Stimulated activated CD4-positive, alpha-beta T cell treated with anti-CD3 and anti-CD28 coated beads, Interleukin-15, amount 100 ng/mL, for 48 hours (primary cell): Measurements from ENCODE around the gene AFAP1L2.

Experiments
- DNase-seq, 2 donors: peaks; one replicate each; pipeline ENCODE4 v3.0.0-alpha.2; 2020; ENCODE audit warnings: low read depth in 2 of 2

Gene AFAP1L2

DNA sequence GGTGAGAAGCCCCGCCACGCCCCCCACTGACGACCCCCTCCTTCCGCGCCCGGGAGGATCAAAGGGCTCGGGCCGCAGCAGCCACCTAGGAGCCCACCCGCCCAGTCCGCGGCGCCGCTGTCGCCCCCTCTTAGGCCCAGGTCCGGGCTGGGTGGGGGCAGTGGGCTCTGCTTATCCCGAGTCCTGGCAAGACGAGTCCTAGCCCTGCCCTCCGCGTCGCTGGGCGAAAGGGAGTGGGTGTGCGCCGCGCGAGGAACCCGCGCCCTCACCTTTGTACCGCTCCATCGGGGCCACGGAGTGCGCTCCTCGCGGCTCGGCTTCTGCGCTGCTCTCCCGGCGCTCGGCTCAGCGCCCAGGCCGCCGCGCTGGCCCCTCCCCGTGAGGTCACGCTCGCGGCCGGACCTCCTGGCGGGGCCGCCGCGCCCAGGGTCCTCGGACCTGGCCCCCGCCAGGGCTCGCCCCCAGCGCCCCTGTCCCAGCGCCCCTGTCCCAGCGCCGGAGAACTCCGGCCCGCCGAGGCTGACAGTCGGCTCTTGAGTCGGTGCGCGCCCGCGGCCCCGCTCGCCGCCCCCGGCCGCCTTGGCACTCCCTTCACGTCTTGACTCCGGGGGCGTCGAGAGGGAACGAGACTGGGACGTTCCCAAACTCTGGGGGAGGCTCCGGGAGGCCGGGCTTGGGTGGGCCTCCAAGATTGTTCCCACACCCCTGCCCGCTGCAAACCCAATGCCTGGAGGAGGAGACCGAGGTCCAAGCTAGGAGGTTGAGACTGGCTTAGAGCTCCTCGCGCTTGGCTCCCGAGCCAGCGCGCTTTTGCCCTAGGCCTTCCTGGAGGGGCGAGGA is at the start of gene AFAP1L2:
AFAP1L2 (minus strand) TSS at position 332 of the 840 bp plus-strand sequence; CDS start at position 285, 47 bp downstream.
- DNase-seq: no peak

GRCh38 chr10:114453576-114453975 is 49.3 kb upstream of the AFAP1L2 start:
- DNase-seq: no peak

DNA sequence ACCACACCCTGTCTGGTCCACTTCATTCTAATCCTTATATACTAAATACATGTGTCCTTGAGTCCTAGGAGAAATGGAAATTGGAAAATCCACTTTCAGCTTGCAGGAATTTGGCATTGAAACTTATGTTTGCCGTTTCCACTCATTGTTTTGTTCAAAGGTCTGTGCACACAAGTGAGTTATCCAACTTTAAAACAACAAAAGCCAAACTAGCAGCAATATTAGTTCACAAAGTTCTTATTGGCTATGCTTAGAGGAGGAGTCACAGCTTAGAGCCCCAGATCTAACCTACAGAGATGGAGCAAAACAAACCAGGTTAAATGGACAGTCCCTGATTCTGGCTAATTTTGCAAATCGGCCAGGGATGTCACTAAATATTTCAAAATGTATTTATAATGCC is 44.6 kb upstream of the AFAP1L2 start:
- no peak for DNase-seq

DNA sequence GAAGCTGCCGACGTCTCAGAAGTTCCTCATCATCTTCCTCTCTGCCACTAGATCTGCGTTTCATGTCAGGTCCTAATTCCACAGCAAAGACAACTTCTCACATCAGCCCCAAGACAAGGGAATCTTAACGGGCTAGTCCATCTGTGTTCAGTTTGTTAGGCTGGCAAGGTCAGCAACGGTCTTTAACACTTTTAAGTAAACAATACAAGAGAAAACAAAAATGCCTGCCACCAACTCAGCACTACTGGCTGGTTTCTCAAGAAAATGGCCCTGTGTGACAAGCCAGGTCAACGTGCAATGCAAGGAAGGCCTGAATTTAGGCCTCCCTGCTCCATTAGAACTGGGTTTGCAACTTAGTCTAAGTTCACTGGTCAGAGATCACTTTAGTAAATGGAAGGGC is 41.0 kb upstream of the AFAP1L2 start:
- no peak for DNase-seq

- DNase-seq: no peak
Measured at GRCh38 chr10:114444819-114445218, 40.5 kb upstream of the AFAP1L2 start.

- DNase-seq: no peak
Measured at GRCh38 chr10:114442091-114442630, 37.9 kb upstream of the AFAP1L2 start.

GRCh38 chr10:114441107-114441506 is 36.8 kb upstream of the AFAP1L2 start:
- DNase-seq: no peak

GRCh38 chr10:114437473-114438292 is 33.4 kb upstream of the AFAP1L2 start:
- DNase-seq: no peak

GRCh38 chr10:114436941-114437340 is 32.6 kb upstream of the AFAP1L2 start:
- DNase-seq: no peak

GRCh38 chr10:114432566-114433093 is 28.3 kb upstream of the AFAP1L2 start:
- DNase-seq: no peak

DNA sequence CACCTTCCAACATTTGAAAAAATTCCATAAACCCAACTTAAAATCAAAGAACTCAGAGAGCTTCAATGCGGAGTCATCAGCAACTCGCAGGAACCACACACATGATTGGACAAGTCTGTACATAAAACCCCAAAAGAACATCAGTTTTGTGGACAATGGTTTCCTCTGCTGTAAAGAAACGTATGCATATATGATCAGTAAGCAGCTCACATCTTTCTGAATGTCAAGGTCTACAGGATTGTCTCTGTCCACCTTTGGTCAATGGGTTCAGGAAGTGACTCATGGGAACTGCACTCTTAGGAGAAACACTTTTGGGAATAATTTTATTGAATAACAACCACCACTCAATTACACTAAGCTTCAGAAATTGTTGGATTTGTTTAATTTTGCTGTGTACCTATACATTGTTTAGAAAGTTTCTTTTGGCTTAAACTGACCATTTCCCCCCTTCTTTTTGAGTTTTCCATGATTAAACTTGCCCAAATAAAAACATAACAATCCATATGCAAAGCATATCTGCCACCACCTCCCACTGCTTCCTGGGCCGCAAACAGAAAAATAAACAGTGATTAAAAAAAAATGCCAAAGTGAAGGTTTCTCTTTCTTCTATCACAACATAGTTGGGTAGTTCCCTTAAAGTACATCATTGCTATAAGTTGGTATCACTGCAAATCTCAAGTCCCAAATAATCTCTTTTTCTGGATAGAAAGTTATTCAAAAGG is 27.3 kb upstream of the AFAP1L2 start:
- no peak for DNase-seq

DNA sequence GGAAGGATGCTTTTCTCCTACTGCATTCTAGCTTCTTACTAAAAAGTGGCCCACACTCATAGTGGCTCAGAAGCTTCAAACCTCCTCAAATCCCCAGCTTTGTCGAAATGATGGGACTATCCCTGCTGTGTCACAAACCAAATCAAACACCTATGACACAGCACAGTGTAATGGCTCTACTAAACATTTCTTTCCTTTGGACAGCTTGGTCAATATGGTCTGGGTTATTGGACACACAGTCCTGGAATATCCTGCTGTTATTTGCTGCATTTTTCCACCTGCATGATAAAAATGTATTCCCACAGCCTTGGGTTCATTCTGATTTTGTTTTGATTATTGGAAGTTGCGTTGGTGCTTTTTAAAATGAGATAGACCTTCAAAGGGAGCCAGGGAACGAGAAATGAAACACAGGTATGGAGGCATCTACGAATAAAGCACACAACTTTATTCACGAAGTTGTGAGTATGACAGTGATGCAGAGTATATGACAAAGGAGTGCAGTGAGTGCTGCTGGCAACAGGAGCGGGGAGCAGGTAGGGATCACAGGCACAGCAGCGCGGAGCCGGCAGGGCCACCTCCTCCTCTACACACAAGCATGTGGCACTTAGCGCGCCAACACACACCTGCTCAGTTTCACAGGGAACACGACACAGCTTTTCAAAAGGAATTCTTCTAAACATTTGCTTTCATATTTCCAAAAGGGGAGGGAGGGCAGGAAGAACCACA is 26.5 kb upstream of the AFAP1L2 start:
- no peak for DNase-seq

DNA sequence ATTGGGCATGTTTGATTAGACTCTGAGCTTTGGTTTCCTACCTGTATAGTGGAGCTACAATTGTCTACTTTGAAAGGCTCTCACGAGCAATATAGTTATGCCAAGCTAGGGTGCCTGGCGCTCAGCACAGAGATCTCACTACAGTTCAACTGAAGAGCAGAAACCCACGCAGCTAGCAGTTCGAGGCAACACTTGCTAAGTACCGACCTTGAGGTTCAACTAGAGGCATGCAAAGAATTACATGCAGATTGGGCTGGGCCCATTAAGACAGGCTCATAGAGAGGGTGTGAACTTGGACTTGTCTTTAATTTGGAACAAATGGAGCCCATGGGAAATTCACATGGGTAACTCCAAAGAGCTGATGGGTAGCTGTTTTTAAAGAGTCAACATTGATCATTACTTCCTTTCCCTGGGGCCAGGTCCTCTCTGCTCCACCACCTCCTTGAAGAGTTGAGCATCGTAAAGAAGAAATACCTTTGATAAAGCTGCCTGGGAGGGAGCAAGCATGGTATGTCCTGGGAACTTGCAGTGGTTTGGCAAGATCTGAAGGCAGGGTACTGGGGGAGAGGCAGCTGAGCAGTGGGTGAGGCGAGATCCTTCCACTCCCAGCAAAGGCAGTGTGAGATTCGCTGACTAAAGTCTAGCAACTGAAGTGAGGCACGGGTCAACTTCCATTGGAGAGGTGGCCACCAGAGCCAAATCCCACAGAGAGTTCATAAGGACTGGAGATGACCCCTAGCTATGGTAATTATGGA is 25.5 kb upstream of the AFAP1L2 start:
- no peak for DNase-seq

DNA sequence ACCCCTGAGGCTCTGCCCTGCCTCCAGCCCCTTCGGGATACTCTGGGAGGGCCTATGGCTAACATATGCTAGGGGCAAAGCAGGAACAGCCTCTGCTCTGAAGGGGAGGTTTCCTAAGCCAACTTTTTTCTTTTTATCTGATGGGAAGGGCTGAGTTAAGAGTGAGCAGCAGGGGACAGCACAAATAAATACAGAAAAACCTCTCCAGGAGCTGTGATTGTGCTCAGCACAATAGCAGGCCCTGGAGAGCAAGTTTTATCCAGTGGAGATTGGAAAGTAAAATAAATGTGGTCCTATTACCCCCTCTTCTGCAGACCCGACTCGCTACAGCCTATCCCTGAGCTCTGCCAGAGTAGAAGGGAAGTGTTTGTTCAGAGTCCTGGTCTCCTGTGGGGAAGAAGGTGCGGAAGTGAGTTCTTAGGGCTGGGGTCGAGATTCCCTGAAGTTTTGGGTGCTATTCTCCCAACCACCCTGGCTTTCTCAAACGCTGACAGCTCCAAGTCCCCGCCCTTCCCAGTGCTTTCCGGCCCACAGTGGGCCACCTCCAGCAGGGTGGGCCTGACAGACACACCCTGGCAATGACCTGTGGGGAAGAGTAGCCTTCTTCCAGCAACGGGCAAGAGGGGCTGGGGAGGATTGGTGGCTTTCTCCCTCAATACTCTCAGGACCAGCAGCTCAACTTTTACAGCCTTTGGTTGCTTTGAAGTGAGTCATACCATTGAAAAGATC is 23.0 kb upstream of the AFAP1L2 start:
- no peak for DNase-seq

DNA sequence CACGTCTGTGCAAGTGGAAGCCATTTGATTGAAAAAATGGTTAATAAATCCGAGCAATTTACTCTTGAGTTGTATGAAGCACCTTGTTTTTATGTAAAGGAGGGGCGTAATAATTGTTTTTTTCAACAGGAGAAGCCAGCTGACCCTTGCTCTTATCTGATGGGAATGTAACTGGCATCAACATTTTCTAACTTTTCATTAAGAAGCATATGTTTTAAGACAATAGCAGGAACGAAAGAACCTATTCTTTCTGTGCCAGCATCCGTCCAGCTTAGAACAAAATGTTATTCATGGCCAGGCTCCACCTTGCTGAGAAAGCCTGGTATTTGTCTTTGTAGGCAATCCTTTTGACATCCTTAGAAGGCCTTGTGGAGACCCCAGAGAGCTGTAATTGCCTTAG is 22.2 kb upstream of the AFAP1L2 start:
- no peak for DNase-seq

DNA sequence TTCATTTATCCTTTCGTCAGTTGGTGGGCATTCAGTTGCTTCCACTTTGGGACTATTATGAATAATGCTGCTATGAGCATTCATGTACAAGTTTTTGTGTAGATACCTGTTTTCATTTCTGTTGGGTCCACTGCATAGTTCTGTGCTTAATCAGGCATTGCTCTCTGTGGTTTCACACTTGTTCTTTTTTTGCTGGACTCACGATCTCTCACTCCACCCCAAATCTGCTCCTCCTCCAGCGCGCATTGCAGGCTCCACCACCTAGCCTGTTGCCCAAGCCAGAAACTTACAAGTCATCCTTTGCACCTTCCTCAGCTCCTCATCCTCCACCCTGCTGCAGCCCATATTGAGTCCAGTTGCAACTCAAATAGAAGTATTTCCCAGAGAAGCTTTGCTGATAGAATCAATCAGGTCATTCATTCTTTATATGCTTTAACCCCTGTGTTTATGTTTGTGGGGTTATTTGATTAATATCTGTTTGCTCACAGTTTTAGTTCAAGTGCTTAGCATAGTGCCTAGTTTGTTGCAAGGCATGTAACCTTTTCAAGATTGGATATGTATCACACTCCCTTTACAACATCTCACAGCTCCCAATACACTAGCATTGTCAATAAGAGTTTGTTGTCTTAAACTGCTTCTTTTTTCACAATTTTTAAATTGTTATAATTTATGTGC is 16.6 kb upstream of the AFAP1L2 start:
- no peak for DNase-seq

DNA sequence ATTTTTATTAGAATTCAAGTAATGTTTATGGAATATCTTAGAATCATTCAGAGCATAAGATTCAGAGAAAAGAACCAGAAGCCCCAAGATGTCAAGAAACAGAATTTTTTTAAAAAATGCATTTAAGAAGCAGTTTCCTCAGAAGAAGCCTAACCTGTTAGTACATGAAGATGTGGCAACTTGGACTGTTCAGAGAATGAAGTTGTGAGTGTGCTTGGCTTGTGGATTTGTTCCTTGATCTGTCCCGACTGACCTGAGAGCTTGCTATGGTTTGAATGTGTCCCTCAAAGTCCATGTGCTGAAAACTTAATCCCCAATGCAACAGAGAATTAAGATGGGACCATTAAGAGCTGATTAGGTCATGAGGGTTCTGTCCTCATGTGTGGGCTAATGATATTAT is 13.8 kb upstream of the AFAP1L2 start:
- DNase-seq: no peak

- DNase-seq: no peak
Measured at GRCh38 chr10:114412907-114413797, 8.8 kb upstream of the AFAP1L2 start.
